ENCODE data around the gene RITA1.
"Not testable (repeated sequence)": the region's sequence is repeated elsewhere in the genome, so short reads cannot be mapped to it uniquely, and the experiment has no call there.

The RITA1 gene

DNA sequence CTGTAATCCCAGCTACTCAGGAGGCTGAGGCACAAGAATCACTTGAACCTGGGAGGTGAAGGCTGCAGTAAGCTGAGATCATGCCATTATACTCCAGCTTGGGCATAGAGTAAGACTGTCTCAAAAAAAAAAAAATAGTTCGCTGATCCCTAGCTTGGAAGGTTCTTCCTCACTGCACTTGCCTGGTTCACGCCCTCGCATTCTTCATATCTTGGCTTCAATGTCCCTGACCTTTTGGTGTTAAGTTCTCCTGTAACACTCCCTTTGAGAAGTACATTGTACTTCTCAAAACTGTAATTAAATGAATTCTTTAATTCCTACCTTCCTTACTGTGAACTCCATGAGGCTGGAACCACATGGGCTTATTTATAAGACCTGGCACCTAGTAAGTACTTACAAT, 19.3 kb downstream of the RITA1 start:
- DNase-seq, result no peak

DNA sequence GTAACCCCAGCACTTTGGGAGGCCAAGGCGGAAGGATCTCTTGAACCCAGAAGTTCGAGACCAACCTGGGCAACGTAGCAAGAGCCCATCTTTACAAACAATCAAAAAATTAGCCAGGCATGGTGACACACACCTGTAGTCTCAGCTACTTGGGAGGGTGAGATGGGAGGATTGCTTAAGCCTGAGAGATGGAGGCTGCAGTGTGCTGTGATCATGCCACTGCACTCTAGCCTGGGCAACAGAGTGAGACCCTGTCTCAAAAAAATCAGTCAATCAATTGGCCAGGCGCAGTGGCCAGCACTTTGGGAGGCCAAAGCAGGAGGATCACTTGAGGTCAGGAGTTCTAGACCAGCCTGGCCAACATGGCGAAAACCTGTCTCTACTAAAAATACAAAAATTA, 21.3 kb downstream of the RITA1 start:
- DNase-seq, result not testable (repeated sequence)

DNA sequence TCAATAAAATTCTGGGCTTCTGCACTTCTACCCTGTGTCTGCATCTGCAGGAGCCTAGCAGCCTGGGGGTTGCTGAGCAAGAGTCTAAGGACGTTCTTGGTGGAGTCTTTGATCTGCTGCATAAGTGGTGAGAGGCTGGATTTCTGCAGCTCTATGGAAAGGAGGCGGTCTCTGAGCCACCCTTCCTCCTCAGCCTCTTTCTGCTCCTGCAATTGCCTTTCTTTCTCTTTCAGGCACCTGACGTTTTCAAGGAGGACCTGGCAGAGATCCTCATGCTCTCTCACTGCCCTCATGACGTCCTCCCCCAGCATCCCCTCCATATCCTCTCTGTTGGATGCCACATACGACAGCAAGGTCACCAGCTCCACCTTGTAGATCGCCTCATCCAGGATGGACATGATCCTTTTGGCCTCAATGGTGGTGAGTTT, 22.1 kb downstream of the RITA1 start:
- peak in 1 of 2 experiments; percentile 21 for DNase-seq

DNA sequence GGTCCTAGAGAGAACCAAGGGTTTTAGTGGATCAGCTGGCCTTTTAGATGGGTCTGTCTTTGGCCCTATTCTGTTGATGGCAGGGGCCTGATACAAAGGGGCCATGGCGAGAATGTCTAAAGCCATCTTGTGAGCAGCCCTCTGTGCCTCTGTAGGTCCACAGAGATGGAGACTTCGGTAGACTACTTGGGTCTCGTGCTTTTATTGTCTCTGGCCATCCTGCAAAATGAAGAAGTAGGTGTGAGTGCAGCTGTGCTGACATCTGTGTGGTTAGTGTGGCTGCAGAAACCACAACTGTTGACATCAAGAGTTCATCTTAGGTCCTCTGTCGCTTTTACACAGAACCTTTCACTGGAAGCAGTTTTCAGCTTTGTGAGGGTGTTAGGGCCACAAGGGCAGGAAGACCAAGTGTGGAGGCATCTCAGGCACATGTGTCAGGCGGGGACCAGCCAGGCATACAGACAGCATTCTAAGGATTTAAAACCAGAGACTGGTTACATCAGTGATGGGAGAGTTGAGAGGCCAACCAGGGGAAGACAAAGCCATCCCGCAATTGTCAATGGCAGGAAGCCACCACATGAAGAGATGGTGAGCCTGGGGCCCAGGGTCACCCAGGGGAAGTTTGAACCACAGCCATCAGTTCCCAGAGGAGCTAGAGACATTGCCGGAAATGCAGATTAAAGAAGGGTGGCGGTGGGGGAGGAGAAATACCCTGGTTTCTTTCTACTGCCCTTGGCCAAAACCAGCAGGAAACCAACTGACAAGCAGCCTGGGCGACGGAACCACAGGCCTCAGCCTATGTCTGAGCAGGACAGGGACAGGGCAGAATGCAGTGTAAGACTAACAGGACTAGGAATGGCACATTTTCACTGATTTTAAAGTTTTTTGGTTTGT, 22.8 kb downstream of the RITA1 start:
- peak; percentile 62 to 74 for DNase-seq

DNA sequence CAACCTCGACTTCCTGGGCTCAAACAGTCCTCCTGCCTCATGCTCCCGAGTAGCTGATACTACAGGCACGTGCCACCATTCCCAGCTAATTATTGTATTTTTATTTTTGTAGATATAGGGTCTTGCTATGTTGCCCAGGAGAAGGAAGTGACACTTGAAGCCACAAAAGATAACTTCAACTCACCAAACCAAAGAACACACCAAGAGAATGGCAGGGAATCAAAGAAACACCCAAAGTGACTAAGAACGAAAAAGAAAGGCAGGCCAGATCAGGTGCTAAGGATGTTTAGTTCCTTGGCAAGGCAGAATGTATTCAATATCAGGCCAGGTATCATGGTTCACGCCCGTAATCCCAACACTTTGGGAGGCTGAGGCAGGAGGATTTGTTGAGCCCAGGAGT, 25.6 kb downstream of the RITA1 start:
- DNase-seq, result no peak

DNA sequence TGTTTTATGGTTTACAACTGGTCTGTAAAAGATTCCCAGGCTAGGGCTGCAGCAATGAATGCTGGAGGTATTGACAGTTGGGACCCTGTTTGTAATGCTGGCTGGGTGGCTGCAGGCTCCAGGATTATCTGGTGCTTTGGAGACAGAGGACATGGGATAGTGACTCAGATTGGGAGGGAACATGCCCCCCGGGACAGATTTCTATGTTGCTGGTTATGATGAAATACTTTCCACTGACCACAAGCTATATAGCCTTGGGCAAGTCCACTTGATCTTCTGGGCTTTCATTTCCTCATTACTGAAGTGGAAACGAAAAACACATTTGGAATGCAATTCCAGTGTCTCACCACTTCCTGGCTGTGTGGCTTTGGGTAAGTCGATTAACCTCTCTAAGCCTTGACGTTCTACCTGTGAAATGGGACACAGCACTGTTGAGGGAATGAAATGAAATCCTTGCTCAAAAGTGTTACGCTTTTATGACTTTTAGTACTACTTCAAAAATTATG, 29.4 kb downstream of the RITA1 start:
- no peak for DNase-seq

DNA sequence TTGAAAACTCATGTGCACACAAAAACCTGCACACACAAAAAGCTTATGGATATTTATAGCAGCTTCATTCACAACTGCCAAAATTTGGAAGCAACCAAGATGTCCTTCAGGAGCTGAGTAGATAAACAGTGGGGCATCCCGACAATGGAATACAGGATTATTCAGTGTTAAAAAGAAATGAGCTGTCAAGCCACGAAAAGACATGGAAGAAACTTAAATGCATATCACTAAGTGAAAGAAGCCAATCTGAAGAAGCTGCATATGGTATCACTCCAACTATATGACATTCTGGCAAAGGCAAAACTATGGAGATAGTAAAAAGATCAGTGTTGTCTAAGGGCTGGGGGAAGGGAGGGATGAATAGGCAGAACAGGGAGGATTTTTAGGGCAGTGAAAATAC, 30.5 kb downstream of the RITA1 start:
- DNase-seq, result no peak

DNA sequence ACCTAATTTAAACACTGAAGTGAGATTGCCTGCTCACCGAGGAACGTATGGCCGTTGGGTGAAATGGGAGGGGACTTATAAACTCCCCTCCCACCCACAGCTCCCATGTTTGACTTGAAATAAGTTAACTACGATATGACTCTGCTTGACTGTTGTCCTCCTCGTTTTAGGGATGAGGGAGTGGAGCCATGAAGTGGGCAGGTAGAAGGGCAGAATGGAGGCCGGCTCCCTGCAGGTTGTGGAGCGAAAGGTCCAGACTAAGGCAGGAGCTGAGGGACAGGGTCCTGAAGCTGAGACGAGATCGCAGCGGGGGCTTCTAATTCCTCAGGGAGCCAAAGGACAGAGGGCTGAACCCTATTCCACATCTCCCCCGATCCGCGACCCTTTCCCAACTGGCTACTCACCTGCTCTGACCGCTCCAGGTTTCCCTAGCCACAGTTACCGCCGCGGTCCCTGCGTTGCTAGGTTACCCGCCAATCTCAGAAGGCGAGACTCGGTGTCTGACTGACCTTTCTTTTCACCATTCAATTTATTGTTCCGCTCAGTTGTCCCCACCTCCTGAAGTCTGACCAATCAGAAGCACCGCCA, 35.2 kb downstream of the RITA1 start:
- DNase-seq, result no peak

DNA sequence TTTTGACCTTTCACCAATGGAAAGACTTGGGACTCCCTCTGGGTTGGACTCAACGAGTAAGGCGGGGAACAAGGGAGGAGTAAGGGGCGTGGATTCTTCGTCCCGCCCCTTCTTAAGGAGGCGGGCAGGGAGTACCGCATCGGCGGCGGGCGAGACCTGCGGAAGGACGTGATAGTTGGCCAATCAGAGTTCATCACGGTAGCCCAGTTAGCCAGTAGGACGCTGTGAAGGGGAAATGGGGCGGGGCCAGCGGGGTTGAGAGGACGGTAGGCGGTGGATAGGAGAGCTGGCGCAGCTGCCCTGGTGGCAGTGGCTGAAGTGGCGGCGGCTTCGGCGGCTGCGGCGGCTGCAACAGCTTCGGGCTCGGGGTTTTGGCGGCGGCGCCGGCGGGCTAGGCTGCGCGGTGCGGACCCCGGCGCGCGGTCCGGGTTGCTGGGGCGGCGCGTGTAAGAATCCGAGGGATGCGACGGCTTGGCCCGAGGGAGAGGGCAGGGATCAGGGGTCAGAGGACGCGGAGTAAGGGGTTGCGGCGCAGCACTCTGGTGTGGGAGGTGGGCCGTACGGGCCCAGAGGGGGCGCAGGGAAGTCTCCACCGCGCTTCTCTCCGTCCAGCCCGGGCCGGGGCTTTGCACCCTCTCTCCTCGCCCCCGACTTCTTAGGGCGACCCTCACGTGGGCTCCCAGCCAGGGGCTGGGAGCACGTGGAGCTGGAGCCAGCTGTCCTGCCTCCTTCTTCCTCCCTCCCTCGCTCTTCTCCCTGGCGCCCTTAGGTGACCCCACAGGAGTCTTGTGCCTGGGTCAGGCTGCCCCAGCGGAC, 35.9 kb downstream of the RITA1 start, which contains the start of gene TPCN1:
TPCN1 (plus strand) TSS at position 284 of the 816 bp plus-strand sequence. CDS start 5,389 bp downstream, outside the sequence.
- peak; percentile 99 to 100 for DNase-seq

DNA sequence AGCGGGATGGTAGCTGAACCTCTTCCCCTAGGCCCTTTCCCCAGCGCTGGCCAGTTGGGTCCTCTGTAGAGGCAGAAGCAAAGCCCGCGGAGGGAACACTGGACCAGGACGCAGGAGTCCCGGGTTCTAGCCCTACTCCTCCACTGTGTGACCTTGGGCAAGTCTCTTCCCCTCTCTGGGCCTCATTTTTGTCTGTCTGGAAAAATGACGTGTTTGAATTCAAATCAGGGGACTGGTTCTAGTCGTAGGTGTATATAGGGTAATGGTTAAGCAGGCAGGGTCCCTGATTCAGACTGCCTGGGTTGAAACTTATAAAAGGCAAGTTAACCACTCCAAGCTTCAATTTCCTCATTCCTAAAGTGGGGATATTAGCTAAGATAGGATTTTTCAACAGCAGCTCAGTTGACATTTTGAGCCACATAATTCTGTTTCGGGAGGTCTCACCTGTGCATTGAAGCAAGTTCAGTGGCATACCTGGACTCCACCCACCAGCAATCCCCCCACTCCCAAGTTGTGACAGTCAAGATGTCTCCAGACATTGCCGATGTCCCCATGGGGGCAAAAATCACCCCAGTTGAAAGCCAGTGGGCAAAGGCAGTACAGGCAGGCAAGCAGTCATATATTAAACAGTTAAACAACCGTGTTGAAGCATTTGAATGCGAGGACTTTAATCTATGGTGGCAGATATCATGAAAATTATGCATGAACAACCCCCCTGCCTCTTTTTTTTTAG, 36.6 kb downstream of the RITA1 start:
- peak; percentile 38 to 40 for DNase-seq

DNA sequence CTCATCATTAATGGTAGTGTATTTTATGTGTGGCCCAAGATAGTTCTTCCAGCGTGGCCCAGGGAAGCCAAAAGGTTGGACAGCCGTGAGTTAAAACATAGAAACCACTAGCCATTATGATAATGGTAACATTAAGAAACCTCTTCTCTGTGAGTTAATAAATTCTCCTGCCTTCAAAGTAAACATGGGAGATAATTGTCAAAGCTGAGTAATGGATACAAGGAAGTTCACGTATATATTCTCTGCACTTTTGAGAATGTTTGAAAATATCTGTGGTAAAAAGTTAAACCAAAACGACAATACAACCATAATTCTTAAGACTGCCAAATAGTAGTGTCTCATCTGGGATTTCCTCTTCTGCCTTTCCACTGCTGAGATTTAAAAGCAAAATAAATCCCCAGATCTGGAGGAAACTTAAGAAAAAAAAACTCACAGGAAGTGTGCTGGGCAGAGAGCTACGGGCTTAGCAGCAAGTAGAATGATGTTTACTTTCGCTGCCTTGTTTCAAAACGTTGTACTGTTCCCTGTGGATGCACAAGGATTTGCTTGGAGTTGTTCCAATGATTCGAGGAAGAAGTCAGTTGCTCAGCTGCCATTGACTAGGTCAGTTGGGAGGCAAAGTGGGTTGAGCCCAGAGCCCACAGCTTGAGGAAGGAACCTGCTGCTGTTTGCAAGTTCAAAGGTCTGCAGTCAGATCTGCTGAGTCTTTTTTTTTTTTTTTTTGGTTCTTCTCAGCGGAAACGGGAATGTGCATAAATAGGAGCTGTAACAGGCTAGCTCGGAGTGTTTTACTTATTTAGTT, 37.4 kb downstream of the RITA1 start:
- no peak for DNase-seq

DNA sequence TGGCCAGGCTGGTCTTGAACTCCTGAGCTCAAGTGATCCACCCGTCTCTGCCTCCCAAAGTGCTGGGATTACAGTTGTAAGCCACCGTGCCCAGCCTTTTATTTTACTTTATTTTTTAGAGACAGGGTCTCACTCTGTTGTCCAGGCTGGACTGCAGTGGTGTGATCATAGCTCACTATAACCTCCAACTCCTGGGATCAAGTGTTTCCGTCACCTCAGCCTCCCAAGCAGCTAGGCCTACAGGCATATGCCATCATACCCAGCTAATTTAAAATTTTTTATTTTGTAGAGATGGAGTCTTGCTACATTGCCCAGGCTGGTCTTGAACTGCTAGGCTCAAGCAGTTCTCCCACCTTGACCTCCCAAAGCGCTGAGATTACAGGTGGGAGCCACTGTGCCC, 39.4 kb downstream of the RITA1 start:
- no peak for DNase-seq

DNA sequence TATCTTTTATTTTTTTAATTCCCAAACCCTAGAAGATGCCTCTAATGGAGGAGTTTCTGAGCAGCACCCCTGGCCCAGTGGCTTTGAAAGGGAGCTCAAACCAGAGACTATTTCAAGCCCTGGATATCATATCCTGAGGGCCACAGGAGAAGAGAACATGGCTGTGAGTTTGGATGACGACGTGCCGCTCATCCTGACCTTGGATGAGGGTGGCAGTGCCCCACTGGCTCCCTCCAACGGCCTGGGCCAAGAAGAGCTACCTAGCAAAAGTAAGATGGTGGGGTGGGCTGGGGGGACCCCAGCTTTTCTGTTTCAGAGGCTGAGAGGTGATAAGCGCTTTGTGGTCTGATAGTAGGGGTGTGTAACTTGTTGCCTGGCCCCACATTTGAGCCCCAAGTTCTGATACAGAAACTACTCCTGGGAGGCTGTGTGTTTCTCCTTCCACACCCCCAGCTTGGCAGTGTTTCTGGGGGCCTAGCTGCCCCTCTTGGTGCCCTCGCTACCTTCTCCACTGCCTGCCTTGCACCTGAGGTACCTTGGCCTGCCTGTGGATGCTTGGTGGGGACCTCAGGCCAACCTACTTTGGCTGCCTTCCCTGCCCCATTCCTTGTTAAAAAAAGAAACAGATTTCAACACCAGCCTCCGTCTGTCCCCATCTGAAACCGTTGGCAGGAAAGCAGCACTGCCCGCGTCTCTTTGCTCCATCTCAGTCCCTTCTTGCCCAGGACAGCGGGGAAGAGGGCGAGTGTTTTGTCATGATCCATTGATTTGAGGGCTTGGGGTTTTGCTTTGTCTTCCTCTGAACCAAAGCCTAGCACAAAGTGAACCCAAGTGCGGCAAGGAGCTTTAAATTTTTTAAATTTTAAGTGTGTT, 41.4 kb downstream of the RITA1 start:
- DNase-seq, result no peak

DNA sequence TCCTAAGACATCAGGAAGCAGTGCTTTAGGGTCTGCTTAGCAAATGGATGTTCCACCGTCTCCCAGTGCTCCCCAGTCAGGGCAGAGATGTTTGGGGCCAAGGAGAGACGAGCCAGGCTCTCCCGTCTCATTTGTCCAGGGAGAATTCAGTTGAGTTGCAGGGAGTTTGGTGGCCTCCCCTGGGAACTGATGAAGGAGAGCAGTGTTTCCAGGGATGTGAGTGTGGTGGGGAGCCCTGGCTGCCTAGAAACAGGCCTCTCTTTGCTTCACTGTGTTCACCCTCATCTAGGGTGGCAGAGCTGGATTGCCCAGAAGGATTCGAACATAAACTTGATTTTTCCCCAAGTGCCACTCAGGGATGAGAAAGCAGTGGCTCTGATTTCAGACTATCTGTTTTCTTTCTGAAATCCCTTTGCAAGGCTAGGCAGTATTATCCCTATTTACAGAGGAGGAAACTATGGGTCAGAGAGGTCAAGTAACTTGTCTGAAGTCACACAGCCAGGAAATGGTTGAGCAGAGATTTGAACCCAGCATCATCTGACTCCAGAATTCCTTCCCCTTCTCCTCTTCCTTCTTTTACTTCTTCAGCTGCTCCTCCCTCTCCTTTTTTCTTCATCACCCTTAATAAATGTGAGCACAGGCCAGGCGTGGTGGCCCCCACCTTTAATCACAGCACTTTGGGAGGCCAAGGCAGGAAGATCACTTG, 42.3 kb downstream of the RITA1 start:
- DNase-seq, result no peak

DNA sequence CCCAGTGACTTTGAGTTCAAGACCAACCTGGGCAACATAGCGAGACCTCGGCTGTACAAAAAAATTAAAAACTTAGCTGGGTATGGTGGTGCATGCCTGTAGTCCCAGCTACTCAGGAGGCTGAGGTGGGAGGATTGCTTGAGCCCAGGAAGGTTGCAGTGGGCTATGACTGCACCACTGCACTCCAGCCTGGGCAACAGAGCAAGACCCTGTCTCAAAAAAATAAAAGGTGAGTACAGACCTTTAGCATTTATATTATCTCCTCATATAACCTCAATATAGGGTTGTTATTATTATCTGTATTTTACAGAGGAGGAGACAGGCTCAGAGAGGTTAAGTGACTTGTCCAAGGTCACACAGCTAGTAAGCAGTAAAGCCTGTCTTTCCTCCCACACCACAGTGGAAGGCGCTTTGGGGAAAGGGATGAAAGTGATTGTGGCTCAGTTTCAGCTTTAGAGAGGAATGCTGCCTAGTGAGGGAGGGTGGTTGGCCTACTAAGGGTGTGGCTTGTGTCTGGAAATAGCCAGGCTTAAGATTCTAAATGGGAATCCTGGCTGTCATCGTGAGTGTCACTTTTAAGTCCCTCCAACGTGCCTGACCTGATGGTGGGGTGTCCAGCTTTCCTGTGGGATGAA, 43.0 kb downstream of the RITA1 start:
- DNase-seq, result no peak

DNA sequence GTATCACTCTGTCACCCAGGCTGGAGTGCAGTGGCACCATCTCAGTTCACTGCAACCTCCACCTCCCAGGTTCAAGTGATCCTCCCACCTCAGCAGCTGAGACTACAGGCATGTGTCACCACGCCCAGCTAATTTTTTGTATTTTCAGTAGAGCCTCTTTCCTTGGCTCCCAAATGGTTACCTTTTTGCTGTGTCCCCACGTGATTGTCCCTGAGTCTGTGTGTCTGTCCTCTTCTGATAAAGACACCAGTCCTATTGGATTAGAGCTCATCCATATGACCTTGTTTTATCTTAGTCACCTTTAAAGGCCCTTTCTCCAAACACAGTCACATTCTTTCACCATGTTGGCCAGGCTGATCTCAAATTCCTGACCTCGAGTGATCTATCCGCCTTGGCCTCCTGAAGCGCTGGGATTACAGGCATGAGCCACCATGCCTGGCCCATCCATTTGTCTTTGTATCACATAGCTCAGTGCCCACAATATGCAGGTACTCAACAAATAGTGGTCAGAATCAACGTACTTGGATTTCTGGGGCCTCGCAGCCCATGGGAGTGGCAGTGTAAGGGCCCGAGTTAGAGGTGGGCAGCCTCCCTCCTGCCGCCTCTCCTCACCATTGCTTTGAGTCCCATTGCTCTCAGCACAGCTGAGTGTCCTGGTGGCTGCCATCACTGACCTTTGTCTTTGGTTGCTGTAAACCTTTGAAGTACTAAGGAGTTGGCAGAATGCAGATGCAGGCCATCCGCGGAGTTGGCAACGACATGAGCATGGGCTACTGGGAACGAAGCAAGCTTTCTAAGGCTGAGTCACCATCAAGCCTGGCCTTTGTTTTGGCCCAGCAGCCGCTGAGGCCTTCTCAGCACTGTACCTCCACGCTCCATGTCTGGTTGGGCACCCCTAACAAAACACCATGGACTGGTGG, 45.1 kb downstream of the RITA1 start:
- DNase-seq, result no peak

DNA sequence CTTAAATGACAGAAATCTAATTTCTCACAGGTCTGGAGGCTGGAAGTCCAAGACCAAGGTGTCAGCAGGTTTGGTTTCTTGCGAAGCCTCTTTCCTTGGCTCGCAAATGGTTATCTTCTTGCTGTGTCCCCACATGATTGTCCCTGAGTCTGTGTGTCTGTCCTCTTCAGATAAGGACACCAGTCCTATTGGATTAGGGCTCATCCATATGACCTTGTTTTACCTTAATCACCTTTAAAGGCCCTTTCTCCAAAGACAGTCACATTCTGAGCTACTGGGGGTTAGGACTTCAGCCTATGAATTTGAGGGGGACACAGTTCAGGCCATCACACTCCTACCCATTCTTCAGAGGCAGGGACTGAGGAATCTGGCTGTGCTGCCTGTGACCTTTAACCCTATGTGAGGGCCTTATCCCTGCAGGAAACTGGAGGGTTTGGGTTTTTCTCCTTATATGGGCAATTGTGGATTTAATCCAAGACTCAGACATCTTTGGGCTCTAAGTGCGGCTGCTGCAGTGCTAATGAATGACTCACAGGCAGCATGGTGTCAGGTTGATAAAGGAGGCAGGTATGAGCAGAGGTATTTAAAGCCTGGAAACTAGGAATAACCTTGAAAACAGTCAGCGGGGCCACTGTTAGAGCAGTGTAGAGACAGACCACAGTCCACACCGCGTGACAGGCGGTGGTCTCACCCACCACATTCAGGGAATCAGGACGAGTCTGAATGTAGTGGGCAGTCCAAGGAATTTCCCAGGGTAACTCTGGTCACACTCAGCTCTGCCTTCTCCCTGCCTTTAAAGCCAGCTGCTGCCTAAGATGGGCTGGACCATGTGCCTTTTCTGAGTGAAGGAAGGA, 45.9 kb downstream of the RITA1 start:
- no peak for DNase-seq
